Esophagus squamous epithelium (tissue), 4 donors: ENCODE data around the gene MAOB.

ENCODE experiments used
- POLR2A ChIP-seq, 4 donors: fragments of 450-650 bp; IDR thresholded peaks; one replicate each; pipeline ENCODE4 v1.6.1; 2017; ENCODE audit warnings: antibody characterized with exemption in 4 of 4, mild to moderate bottlenecking in 4 of 4, moderate library complexity in 3 of 4
- TF ChIP-seq, protein P1 (sequence below), 6 experiments: fragments of 450-650 bp in 4 of 6; fragments of 200-600 bp in 2 of 6; sonication (generic) in 2 of 6; IDR thresholded peaks; one replicate each; pipeline ENCODE4 v1.5.1; 2016 to 2019; ENCODE audit warnings: antibody characterized with exemption in 6 of 6, mild to moderate bottlenecking in 4 of 6, moderate library complexity in 4 of 6

DNA sequence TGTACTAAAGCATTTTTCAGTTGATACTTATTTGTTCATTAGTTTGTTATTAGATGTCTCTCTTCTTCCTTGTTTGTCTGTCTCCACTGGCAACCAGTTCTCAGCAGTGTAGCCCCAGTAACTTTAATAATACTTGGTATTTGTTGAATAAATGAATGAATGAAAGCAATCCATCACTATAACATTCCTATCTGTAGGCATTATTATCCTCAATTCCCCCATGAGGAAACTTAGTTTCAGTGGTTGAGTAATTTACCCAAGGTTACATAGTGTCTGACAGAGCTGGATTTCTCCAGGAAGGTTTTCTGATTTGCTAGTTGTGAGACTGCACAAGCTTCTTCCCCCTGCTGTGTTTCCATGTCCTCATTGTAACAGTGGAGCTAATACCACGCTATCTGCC, 27.8 kb upstream of the MAOB start:
- TF ChIP-seq, protein P1, sequence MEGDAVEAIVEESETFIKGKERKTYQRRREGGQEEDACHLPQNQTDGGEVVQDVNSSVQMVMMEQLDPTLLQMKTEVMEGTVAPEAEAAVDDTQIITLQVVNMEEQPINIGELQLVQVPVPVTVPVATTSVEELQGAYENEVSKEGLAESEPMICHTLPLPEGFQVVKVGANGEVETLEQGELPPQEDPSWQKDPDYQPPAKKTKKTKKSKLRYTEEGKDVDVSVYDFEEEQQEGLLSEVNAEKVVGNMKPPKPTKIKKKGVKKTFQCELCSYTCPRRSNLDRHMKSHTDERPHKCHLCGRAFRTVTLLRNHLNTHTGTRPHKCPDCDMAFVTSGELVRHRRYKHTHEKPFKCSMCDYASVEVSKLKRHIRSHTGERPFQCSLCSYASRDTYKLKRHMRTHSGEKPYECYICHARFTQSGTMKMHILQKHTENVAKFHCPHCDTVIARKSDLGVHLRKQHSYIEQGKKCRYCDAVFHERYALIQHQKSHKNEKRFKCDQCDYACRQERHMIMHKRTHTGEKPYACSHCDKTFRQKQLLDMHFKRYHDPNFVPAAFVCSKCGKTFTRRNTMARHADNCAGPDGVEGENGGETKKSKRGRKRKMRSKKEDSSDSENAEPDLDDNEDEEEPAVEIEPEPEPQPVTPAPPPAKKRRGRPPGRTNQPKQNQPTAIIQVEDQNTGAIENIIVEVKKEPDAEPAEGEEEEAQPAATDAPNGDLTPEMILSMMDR (IDR thresholded peaks at IDR 0.05): no peak
- no peak for TF ChIP-seq POLR2A (IDR thresholded peaks at IDR 0.05)
